OCI-LY7 (cell line): Measurements from ENCODE around the gene MTARC2. TPM values are rescaled to one million over a fixed set of nuclear protein-coding genes. Genes with fewer than 3 reads are reported as not detected.
A peak's percentile ranks its signal among the peaks of the same experiment; 100 is the strongest.

Source experiments
- BruUV-seq: library from RNA; stranded (reverse); fragments of 400-500 nt; replicated peaks from 2 replicates; lab custom pipeline; 2021; lab: Mats Ljungman, UMichigan
- CTCF ChIA-PET: fragments of 300-600 bp; sonication (Branson Sonifier 250); formaldehyde crosslinking; loops from one replicate; lab custom pipeline; 2022; ENCODE audit warnings: antibody characterized with exemption; ENCODE audit not compliant: unreplicated experiment; lab: Charles Lee
- POLR2A ChIA-PET: fragments of 300-600 bp; sonication (Branson Sonifier 250); formaldehyde crosslinking; loops from one replicate; lab custom pipeline; 2022; ENCODE audit warnings: antibody characterized with exemption; lab: Charles Lee
- DNase-seq: peaks from one replicate; pipeline ENCODE4 v3.0.0-alpha.2; 2015; ENCODE audit warnings: low spot score
- H2AFZ ChIP-seq: fragments of 200-600 bp; sonication (generic), shearing (Covaris generic); 2 replicates; pipeline ENCODE4 v1.6.1; 2014; ENCODE audit warnings: mild to moderate bottlenecking, antibody characterized with exemption, low read length, moderate library complexity
- H3K27ac ChIP-seq: fragments of 200-600 bp; sonication (generic); 2 replicates; pipeline ENCODE4 v1.5.1; 2014; ENCODE audit warnings: mixed run types, low read depth, mild to moderate bottlenecking, moderate library complexity, low read length, inconsistent platforms; ENCODE audit not compliant: poor library complexity, severe bottlenecking
- H3K36me3 ChIP-seq: fragments of 200-600 bp; sonication (generic); 2 replicates; pipeline ENCODE4 v1.6.1; 2014; ENCODE audit warnings: mild to moderate bottlenecking, antibody characterized with exemption, low read length, moderate library complexity, mixed read lengths; ENCODE audit not compliant: insufficient read depth
- H3K4me1 ChIP-seq: fragments of 200-600 bp; sonication (generic); 2 replicates; pipeline ENCODE4 v1.5.1; 2014; ENCODE audit warnings: mild to moderate bottlenecking, low read length; ENCODE audit not compliant: insufficient read depth, poor library complexity, severe bottlenecking
- H3K4me2 ChIP-seq: fragments of 200-600 bp; sonication (generic); 2 replicates; pipeline ENCODE4 v1.6.1; 2014; ENCODE audit warnings: mild to moderate bottlenecking, low read length
- H3K4me3 ChIP-seq: fragments of 200-600 bp; sonication (generic); 2 replicates; pipeline ENCODE4 v1.5.1; 2014; ENCODE audit warnings: mild to moderate bottlenecking, low read depth, low read length; ENCODE audit not compliant: poor library complexity, severe bottlenecking
- H3K79me2 ChIP-seq: fragments of 200-600 bp; sonication (generic); 2 replicates; pipeline ENCODE4 v1.6.1; 2016; ENCODE audit warnings: low read depth, mild to moderate bottlenecking, low read length, moderate library complexity, mixed read lengths; ENCODE audit not compliant: insufficient read depth
- H3K9me2 ChIP-seq: fragments of 200-600 bp; sonication (generic); 2 replicates; pipeline ENCODE4 v1.6.1; 2016; ENCODE audit warnings: mild to moderate bottlenecking, low read length, mixed read lengths; ENCODE audit not compliant: insufficient read depth
- H3K9me3 ChIP-seq: fragments of 200-600 bp; sonication (generic); 2 replicates; pipeline ENCODE4 v1.6.1; 2014; ENCODE audit warnings: mild to moderate bottlenecking, mixed run types, low read length, mixed read lengths
- H4K20me1 ChIP-seq: fragments of 200-600 bp; sonication (generic); 2 replicates; pipeline ENCODE4 v1.6.1; 2014; ENCODE audit warnings: mild to moderate bottlenecking, antibody characterized with exemption, low read length, moderate library complexity, mixed read lengths; ENCODE audit not compliant: insufficient read depth
- EZH2phosphoT487 ChIP-seq: fragments of 200-600 bp; sonication (generic); IDR thresholded peaks from 2 replicates; pipeline ENCODE4 v1.6.1; 2018; ENCODE audit warnings: low read depth, borderline replicate concordance, mild to moderate bottlenecking, mixed run types, antibody characterized with exemption, low read length, moderate library complexity, mixed read lengths
- intact Hi-C: fragments of 100-400 bp; cut with micrococcal nuclease; formaldehyde crosslinking; loops from one replicate; pipeline ENCODE4 v1.10.0; 2022; ENCODE audit not compliant: unreplicated experiment
- total RNA-seq, 2 experiments: library from RNA; depleted of rRNA in 1 of 2; stranded (reverse); fragments of >200 nt in 1 of 2; shearing (Covaris generic) in 1 of 2; gene quantifications; 2 replicates each; pipeline ENCODE4 v1.2.3, GENCODE V29; 2014 to 2022
- TF ChIP-seq, protein P1 (sequence below): fragments of 200-600 bp; sonication (generic); conservative IDR thresholded peaks from 2 replicates; pipeline ENCODE4 v1.5.1; 2014; ENCODE audit warnings: mild to moderate bottlenecking, antibody characterized with exemption, low read length, moderate library complexity, mixed read lengths

Gene MTARC2
- total RNA-seq, 2 experiments from 2014 or later, result not detected

- peak; percentile 18 for DNase-seq
- Histone ChIP-seq H3K4me3 (no peak overlapping the region), H3K9me3 (no peaks in the 10 kb centered on the region), H4K20me1 (no peaks in the 10 kb centered on the region), H3K4me2 (no peak overlapping the region), H3K4me1 (no peaks in the 10 kb centered on the region), H3K9me2 (no peaks in the 10 kb centered on the region), H2AFZ (no peak overlapping the region), H3K36me3 (no peaks in the 10 kb centered on the region), H3K79me2 (no peaks in the 10 kb centered on the region), H3K27ac (no peak overlapping the region)
- POLR2A ChIA-PET, result no interaction called here
- intact Hi-C loops, result no loop called here
- CTCF ChIA-PET, result no interaction called here
- TF ChIP-seq, protein P1, sequence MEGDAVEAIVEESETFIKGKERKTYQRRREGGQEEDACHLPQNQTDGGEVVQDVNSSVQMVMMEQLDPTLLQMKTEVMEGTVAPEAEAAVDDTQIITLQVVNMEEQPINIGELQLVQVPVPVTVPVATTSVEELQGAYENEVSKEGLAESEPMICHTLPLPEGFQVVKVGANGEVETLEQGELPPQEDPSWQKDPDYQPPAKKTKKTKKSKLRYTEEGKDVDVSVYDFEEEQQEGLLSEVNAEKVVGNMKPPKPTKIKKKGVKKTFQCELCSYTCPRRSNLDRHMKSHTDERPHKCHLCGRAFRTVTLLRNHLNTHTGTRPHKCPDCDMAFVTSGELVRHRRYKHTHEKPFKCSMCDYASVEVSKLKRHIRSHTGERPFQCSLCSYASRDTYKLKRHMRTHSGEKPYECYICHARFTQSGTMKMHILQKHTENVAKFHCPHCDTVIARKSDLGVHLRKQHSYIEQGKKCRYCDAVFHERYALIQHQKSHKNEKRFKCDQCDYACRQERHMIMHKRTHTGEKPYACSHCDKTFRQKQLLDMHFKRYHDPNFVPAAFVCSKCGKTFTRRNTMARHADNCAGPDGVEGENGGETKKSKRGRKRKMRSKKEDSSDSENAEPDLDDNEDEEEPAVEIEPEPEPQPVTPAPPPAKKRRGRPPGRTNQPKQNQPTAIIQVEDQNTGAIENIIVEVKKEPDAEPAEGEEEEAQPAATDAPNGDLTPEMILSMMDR, result peak; percentile 85
- TF ChIP-seq EZH2phosphoT487, result no peak
- BruUV-seq, result no TSS peak
These were observed 55.5 kb downstream of the MTARC2 start for GRCh38 chr1:220803401-220804201.

GRCh38 chr1:220804202-220804586 lies 56.1 kb downstream of the MTARC2 start:
- no peak overlapping the region for H3K27ac ChIP-seq
- H3K9me2 ChIP-seq, result no peaks in the 10 kb centered on the region
- POLR2A ChIA-PET, result no interaction called here
- CTCF ChIA-PET, result no interaction called here
- no peaks in the 10 kb centered on the region for H3K79me2 ChIP-seq
- no peak for TF ChIP-seq EZH2phosphoT487
- TF ChIP-seq, protein P1, result no peak
- no peak overlapping the region for H3K4me2 ChIP-seq
- H3K9me3 ChIP-seq, result no peaks in the 10 kb centered on the region
- intact Hi-C loops, result no loop called here
- H3K4me1 ChIP-seq, result no peaks in the 10 kb centered on the region
- no peaks in the 10 kb centered on the region for H3K36me3 ChIP-seq
- no peaks in the 10 kb centered on the region for H4K20me1 ChIP-seq
- no TSS peak for BruUV-seq
- no peak overlapping the region for H2AFZ ChIP-seq
- no peak overlapping the region for H3K4me3 ChIP-seq
- DNase-seq, result no peak

DNA sequence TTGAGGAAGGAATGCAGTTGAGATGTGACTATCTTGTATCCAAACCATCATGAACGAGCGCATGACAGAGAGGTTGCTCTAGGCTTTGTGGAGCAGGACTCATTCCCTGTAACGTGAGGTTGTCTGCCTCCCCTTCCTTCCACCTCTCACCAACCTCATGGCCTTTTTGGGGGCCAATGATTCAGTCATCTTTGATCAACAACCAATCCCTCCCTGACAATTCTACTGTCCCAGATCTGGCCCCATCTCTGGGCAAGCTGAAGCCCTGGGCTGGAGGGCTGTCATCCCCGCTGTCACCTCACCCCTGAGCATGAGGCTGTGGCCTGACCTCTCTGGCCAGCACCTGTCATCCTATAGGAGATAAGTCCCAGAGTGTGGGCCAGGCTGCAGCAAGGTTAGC lies 58.3 kb downstream of the MTARC2 start:
- H3K79me2 ChIP-seq, result no peaks in the 10 kb centered on the region
- H3K9me3 ChIP-seq, result no peaks in the 10 kb centered on the region
- H3K36me3 ChIP-seq, result no peaks in the 10 kb centered on the region
- no peak overlapping the region for H3K4me2 ChIP-seq
- H3K4me3 ChIP-seq, result no peak overlapping the region
- no peak overlapping the region for H2AFZ ChIP-seq
- H3K4me1 ChIP-seq, result no peaks in the 10 kb centered on the region
- H3K9me2 ChIP-seq, result no peaks in the 10 kb centered on the region
- no peak for DNase-seq
- intact Hi-C loops, result no loop called here
- H3K27ac ChIP-seq, result no peak overlapping the region
- CTCF ChIA-PET, result no interaction called here
- POLR2A ChIA-PET, result interaction anchor here (1.0 kb wide), 1 partner anchor 623 kb away, joined by 3 read pairs; no protein-coding TSS in a partner anchor
- BruUV-seq, result no TSS peak
- no peaks in the 10 kb centered on the region for H4K20me1 ChIP-seq
- TF ChIP-seq, protein P1, result no peak
- no peak for TF ChIP-seq EZH2phosphoT487
